ENCODE measurements around the gene ATAD5.
"Not testable (repeated sequence)": the region's sequence is repeated elsewhere in the genome, so short reads cannot be mapped to it uniquely, and the experiment has no call there.

ATAD5 gene

GRCh38 chr17:30927756-30928155 lies 96.0 kb downstream of the ATAD5 start:
- no peak overlapping the region for H3K4me3 ChIP-seq (ENCODE audit: low read depth, low read length)
- no peak for TF ChIP-seq CTCF (IDR thresholded peaks at IDR 0.05; ENCODE audit: low read depth, low read length)

DNA sequence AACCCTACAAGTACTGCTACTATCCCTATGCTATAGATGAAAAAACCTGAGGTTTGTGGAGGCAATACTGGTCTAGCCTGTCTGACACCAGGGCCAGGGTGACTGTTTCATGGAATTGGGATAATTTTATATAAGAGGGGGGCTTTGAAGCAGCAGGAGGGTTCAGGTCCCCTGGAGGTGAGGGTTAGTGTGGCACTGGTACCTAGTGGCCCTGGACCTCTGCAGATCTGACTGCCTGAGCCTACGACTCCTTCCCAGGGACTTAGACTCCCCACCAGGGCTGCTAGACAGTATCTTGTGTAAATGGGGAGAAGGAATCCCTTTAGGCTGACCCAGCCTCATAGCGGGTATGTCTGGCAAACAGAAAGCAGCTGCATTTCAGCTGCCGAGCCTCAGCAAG lies 96.8 kb downstream of the ATAD5 start:
- H3K4me3 ChIP-seq (ENCODE audit: low read depth, low read length): no peak overlapping the region
- TF ChIP-seq CTCF (IDR thresholded peaks at IDR 0.05; ENCODE audit: low read depth, low read length): no peak

DNA sequence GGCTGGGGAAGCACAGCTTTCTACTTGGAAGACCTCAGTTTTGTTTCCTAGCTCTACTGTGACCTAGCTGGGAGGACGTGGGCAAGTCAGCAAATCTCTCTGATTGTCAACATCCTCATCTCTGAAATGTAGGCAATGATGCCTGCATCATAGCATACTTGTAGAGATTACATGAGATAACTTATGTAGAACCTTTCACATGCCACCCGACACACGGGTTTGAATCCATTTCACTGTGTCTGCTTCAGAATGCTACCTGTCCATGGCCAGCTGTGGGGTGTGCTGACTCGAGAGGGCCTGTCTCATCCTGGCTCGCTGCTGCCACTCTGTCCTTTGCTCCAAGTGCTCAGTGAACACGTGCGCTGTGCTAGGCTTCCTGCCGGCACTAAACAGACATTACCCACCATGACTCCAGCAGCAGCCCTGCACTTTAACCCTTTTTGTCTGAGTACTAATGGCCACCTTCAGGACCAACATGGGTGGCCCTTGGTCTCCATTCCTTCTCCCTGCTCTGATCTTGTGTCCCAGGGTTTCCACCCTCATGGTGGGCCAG lies 97.4 kb downstream of the ATAD5 start:
- no peak for TF ChIP-seq CTCF (IDR thresholded peaks at IDR 0.05; ENCODE audit: low read depth, low read length)
- H3K4me3 ChIP-seq (ENCODE audit: low read depth, low read length): no peak overlapping the region

GRCh38 chr17:30929861-30930260 lies 98.1 kb downstream of the ATAD5 start:
- H3K4me3 ChIP-seq (ENCODE audit: low read depth, low read length): not testable (repeated sequence)

GRCh38 chr17:30930495-30930894 lies 98.7 kb downstream of the ATAD5 start:
- H3K4me3 ChIP-seq (ENCODE audit: low read depth, low read length): no peak overlapping the region
- TF ChIP-seq CTCF (IDR thresholded peaks at IDR 0.05; ENCODE audit: low read depth, low read length): no peak

GRCh38 chr17:30931582-30931981 lies 99.8 kb downstream of the ATAD5 start:
- H3K4me3 ChIP-seq (ENCODE audit: low read depth, low read length): not testable (repeated sequence)

DNA sequence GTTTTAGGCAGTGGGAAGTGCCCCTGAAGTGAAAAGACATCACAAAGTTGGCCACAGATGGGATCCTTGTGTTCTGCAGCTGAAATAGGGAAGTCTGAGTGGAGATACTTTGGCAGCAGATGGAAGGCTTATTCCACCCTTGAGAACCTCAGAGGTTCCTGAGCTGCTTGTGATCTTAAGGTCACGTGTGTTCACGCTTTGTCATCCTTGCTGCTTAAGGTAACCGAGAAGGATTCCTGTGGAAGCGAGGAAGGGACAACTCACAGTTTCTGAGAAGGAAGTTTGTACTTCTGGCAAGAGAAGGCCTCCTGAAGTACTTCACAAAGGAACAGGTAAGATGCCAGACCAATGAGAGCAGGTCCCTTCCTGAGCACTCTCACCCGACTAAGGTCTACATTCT lies 102.2 kb downstream of the ATAD5 start:
- no peak for TF ChIP-seq CTCF (IDR thresholded peaks at IDR 0.05; ENCODE audit: low read depth, low read length)
- H3K4me3 ChIP-seq (ENCODE audit: low read depth, low read length): no peak overlapping the region

GRCh38 chr17:30939051-30939689 lies 107.4 kb downstream of the ATAD5 start:
- TF ChIP-seq CTCF (IDR thresholded peaks at IDR 0.05; ENCODE audit: low read depth, low read length): no peak
- H3K4me3 ChIP-seq (ENCODE audit: low read depth, low read length): no peak overlapping the region
